Thoracic aorta (tissue), 2 donors: Measurements from ENCODE around the gene NARF. TPM values are rescaled to one million over a fixed set of nuclear protein-coding genes. Genes with fewer than 3 reads are reported as not detected.
A peak's percentile ranks its signal among the peaks of the same experiment; 100 is the strongest.

Source experiments
- ATAC-seq: fragments of 150-250 bp; one replicate; pipeline ENCODE4 v1.8.0; 2017; ENCODE audit warnings: low read depth; ENCODE audit not compliant: insufficient number of reproducible peaks, low FRiP score
- DNase-seq: peaks from one replicate; pipeline ENCODE4 v3.0.0-alpha.2; 2020; ENCODE audit warnings: low spot score
- H3K27ac ChIP-seq, 2 donors: fragments of 200-600 bp; sonication (generic); 1 replicate in 1 of 2; 2 replicates in 1 of 2; pipeline ENCODE4 v1.5.1; 2016; ENCODE audit warnings: mild to moderate bottlenecking in 2 of 2, moderate library complexity in 2 of 2
- H3K27me3 ChIP-seq: fragments of 200-600 bp; sonication (generic); replicated peaks from 2 replicates; pipeline ENCODE4 v1.6.0; 2016; ENCODE audit warnings: mild to moderate bottlenecking; ENCODE audit not compliant: insufficient read depth
- H3K36me3 ChIP-seq: fragments of 200-600 bp; sonication (generic); one replicate; pipeline ENCODE4 v1.5.1; 2016
- H3K4me1 ChIP-seq, 2 donors: fragments of 200-600 bp; sonication (generic); 1 replicate in 1 of 2; 2 replicates in 1 of 2; pipeline versions ENCODE4 v1.5.1 to v1.6.0; 2016; ENCODE audit warnings: low read depth in 2 of 2, mild to moderate bottlenecking in 1 of 2; ENCODE audit not compliant: control insufficient read depth in 1 of 2
- H3K4me3 ChIP-seq: fragments of 200-600 bp; sonication (generic); 2 replicates; pipeline ENCODE4 v1.5.1; 2016; ENCODE audit warnings: mild to moderate bottlenecking
- H3K9me3 ChIP-seq: fragments of 200-600 bp; sonication (generic); 2 replicates; pipeline ENCODE4 v1.5.1; 2016
- CTCF ChIP-seq: fragments of 200-600 bp; sonication (generic); IDR thresholded peaks from one replicate; pipeline ENCODE4 v1.5.1; 2019; ENCODE audit warnings: antibody characterized with exemption
- total RNA-seq, 2 donors: library from RNA; depleted of rRNA; stranded (reverse); fragments of >200 nt; gene quantifications; one replicate each; pipeline versions ENCODE4 v1.1.0 to v1.2.3, GENCODE V29; 2016

NARF gene
- total RNA-seq, 2 donors from 2014 or later, result 77.0 to 86.8 TPM

GRCh38 chr17:82496529-82497434 is 38.2 kb downstream of the NARF start:
- Histone ChIP-seq H3K9me3 (no peaks in the 10 kb centered on the region), H3K27me3 (no peaks in the 10 kb centered on the region), H3K36me3 (no peaks in the 10 kb centered on the region), H3K4me1 (peaks cover 7 to 27% of the 10 kb centered on the region in 2 donors), H3K27ac (peak overlapping the region; percentile 81 to 84), H3K4me3 (peak overlapping the region; percentile 94)
- ATAC-seq (no peak), DNase-seq (peak; percentile 85)
- TF ChIP-seq CTCF, result no peak

DNA sequence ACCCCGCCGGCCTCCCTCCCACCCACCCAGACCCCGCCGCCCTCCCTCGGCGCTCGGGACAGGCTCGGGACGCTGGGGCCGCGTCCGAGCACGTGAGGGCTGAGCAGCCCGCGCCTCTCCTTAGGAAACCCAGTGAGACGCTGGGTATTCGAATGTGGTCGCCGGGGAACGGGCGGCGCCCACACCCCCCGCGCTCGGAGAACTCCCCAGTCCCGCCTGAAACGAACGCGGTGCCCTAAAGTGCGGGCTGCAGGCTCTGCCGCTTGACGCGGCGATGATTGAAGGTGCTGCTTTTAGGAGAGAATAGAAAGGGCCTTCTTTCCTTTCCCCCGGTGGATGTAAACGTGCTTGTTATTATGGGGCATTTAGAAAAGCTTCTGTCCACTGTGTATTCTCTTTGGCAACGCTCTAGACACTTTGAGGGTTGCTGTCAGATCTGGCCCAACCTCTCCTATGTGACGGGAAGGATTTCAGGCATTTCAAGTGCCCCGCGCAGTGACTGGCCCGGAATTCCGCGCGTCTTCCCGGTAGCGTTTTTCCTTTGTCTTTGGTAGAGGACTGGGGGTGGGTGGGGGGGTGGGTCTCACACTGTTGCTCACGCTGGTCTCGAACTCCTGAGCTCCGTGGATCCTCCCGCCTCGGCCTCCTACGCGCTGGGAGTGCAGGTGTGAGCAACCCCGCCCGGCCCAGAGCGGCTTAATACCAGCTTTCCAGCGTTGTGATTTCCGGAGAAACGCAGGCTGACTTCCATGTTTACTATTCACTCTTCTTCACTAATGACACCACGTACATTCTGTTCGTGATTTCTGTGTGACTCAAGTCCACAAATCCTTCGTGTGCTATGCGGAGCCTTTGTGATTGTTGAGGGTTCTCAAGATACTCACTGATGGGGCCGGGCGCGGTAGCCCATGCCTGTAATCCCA is 39.2 kb downstream of the NARF start:
- peaks cover 7 to 34% of the 10 kb centered on the region in 2 donors for H3K4me1 ChIP-seq
- no peak for ATAC-seq

GRCh38 chr17:82502207-82502606 is 43.7 kb downstream of the NARF start:
- no peak overlapping the region for H3K4me3 ChIP-seq

More for the DNA sequence above, 39.2 kb downstream of the NARF start:
- Histone ChIP-seq H3K27me3 (no peaks in the 10 kb centered on the region), H3K27ac (peak overlapping the region; percentile 30 to 70), H3K9me3 (no peaks in the 10 kb centered on the region), H3K4me3 (peak overlapping the region; percentile 94), H3K36me3 (no peaks in the 10 kb centered on the region)
- no peak for TF ChIP-seq CTCF
- no peak for DNase-seq

GRCh38 chr17:82503094-82503727 is 44.7 kb downstream of the NARF start:
- ATAC-seq (no peak), DNase-seq (no peak)
- Histone ChIP-seq H3K27ac (no peak overlapping the region), H3K36me3 (no peaks in the 10 kb centered on the region), H3K4me3 (no peak overlapping the region), H3K9me3 (no peaks in the 10 kb centered on the region), H3K4me1 (peaks cover 0 to 9% of the 10 kb centered on the region in 2 donors), H3K27me3 (no peaks in the 10 kb centered on the region)
- TF ChIP-seq CTCF, result no peak

More at GRCh38 chr17:82502207-82502606, 43.7 kb downstream of the NARF start:
- Histone ChIP-seq H3K27me3 (no peaks in the 10 kb centered on the region), H3K9me3 (no peaks in the 10 kb centered on the region), H3K27ac (peak overlapping the region; percentile 20 to 43), H3K4me1 (peaks cover 0 to 9% of the 10 kb centered on the region in 2 donors), H3K36me3 (no peaks in the 10 kb centered on the region)
- ATAC-seq (no peak), DNase-seq (no peak)
- no peak for TF ChIP-seq CTCF
